ENCODE results near the gene NLRX1. TPM values are rescaled to one million over a fixed set of nuclear protein-coding genes. Genes with fewer than 3 reads are reported as not detected.
A peak's percentile ranks its signal among the peaks of the same experiment; 100 is the strongest.
"Not testable (repeated sequence)": the region's sequence is repeated elsewhere in the genome, so short reads cannot be mapped to it uniquely, and the experiment has no call there.

NLRX1 gene
- 35.8 and 43.3 TPM in 2 replicates for total RNA-seq (2014; rRNA removed; shearing (Covaris generic); ENCODE audit: low replicate concordance)

- in situ Hi-C loops (cut with HindIII; ENCODE audit: low pct_unique_long_range_greater_than_20kb, low sequenced_read_pairs): no loop called here
These were observed at the start of gene NLRX1 for GRCh38 chr11:119168471-119169281. Gene NLRX1, plus strand, starts transcription at chr11:119168725. Its CDS starts 2,679 bp downstream, at chr11:119171404.

GRCh38 chr11:119118946-119119345 is 49.6 kb upstream of the NLRX1 start:
- in situ Hi-C loops (cut with HindIII; ENCODE audit: low pct_unique_long_range_greater_than_20kb, low sequenced_read_pairs): loop anchor here (25.0 kb wide), 1 partner anchor 193 kb away; the partner anchor contains the start of gene MCAM
- DNase-seq (ENCODE audit: low read depth): no peak

More at GRCh38 chr11:119168471-119169281, at the start of gene NLRX1:
- DNase-seq (ENCODE audit: low read depth): peak; percentile 73

GRCh38 chr11:119120639-119121007 is 47.9 kb upstream of the NLRX1 start:
- in situ Hi-C loops (cut with HindIII; ENCODE audit: low pct_unique_long_range_greater_than_20kb, low sequenced_read_pairs): loop anchor here (25.0 kb wide), 1 partner anchor 192 kb away; the partner anchor contains the start of gene MCAM
- DNase-seq (ENCODE audit: low read depth): no peak

- peak; percentile 95 for DNase-seq (ENCODE audit: low read depth)
- in situ Hi-C loops (cut with HindIII; ENCODE audit: low pct_unique_long_range_greater_than_20kb, low sequenced_read_pairs): loop anchor here (25.0 kb wide), 1 partner anchor 191 kb away; the partner anchor contains the start of gene MCAM
These were observed 47.3 kb upstream of the NLRX1 start, which contains the start of gene HINFP for GRCh38 chr11:119121008-119121810. Gene HINFP, plus strand, starts transcription at chr11:119121580. Its CDS starts 5,365 bp downstream, at chr11:119126945.

- in situ Hi-C loops (cut with HindIII; ENCODE audit: low pct_unique_long_range_greater_than_20kb, low sequenced_read_pairs): loop anchor here (25.0 kb wide), 1 partner anchor 191 kb away; the partner anchor contains the start of gene MCAM
- no peak for DNase-seq (ENCODE audit: low read depth)
These were observed 46.8 kb upstream of the NLRX1 start for GRCh38 chr11:119121811-119122124.

- in situ Hi-C loops (cut with HindIII; ENCODE audit: low pct_unique_long_range_greater_than_20kb, low sequenced_read_pairs): no loop called here
These were observed 42.7 kb upstream of the NLRX1 start for GRCh38 chr11:119125821-119126220.

GRCh38 chr11:119126675-119127268 is 41.8 kb upstream of the NLRX1 start:
- in situ Hi-C loops (cut with HindIII; ENCODE audit: low pct_unique_long_range_greater_than_20kb, low sequenced_read_pairs): no loop called here
- DNase-seq (ENCODE audit: low read depth): no peak

More at GRCh38 chr11:119125821-119126220, 42.7 kb upstream of the NLRX1 start:
- no peak for DNase-seq (ENCODE audit: low read depth)

- DNase-seq (ENCODE audit: low read depth): no peak
- in situ Hi-C loops (cut with HindIII; ENCODE audit: low pct_unique_long_range_greater_than_20kb, low sequenced_read_pairs): no loop called here
These were observed 37.9 kb upstream of the NLRX1 start for GRCh38 chr11:119130662-119131061.

- in situ Hi-C loops (cut with HindIII; ENCODE audit: low pct_unique_long_range_greater_than_20kb, low sequenced_read_pairs): no loop called here
- DNase-seq (ENCODE audit: low read depth): no peak
These were observed 34.0 kb upstream of the NLRX1 start for GRCh38 chr11:119134389-119134978.

GRCh38 chr11:119139276-119139675 is 29.2 kb upstream of the NLRX1 start:
- DNase-seq (ENCODE audit: low read depth); in situ Hi-C loops (cut with HindIII; ENCODE audit: low pct_unique_long_range_greater_than_20kb, low sequenced_read_pairs): not testable (repeated sequence)

GRCh38 chr11:119144825-119145486 is 23.6 kb upstream of the NLRX1 start:
- in situ Hi-C loops (cut with HindIII; ENCODE audit: low pct_unique_long_range_greater_than_20kb, low sequenced_read_pairs): no loop called here
- DNase-seq (ENCODE audit: low read depth): peak; percentile 56

- DNase-seq (ENCODE audit: low read depth): no peak
- in situ Hi-C loops (cut with HindIII; ENCODE audit: low pct_unique_long_range_greater_than_20kb, low sequenced_read_pairs): no loop called here
These were observed 23.0 kb upstream of the NLRX1 start for GRCh38 chr11:119145551-119145950.

- DNase-seq (ENCODE audit: low read depth): no peak
- in situ Hi-C loops (cut with HindIII; ENCODE audit: low pct_unique_long_range_greater_than_20kb, low sequenced_read_pairs): no loop called here
These were observed 20.8 kb upstream of the NLRX1 start for GRCh38 chr11:119147604-119148333.

GRCh38 chr11:119148720-119149017 is 19.9 kb upstream of the NLRX1 start:
- no peak for DNase-seq (ENCODE audit: low read depth)
- in situ Hi-C loops (cut with HindIII; ENCODE audit: low pct_unique_long_range_greater_than_20kb, low sequenced_read_pairs): no loop called here

GRCh38 chr11:119149018-119149785 is 19.3 kb upstream of the NLRX1 start, which contains the start of gene ABCG4:
Gene ABCG4, plus strand, starts transcription at chr11:119149052. Its CDS starts 914 bp downstream, at chr11:119149966.
- no peak for DNase-seq (ENCODE audit: low read depth)
- in situ Hi-C loops (cut with HindIII; ENCODE audit: low pct_unique_long_range_greater_than_20kb, low sequenced_read_pairs): no loop called here

GRCh38 chr11:119149786-119150275 is 18.7 kb upstream of the NLRX1 start:
- in situ Hi-C loops (cut with HindIII; ENCODE audit: low pct_unique_long_range_greater_than_20kb, low sequenced_read_pairs): no loop called here
- no peak for DNase-seq (ENCODE audit: low read depth)

Data from Caki2 (cell line).